ENCODE results near the gene PDE4D. TPM values are rescaled to one million over a fixed set of nuclear protein-coding genes. Genes with fewer than 3 reads are reported as not detected.

PDE4D gene
- total RNA-seq, 1 experiment from 2014 or later: 2.1 TPM

GRCh38 chr5:59198365-59198764 is 695.2 kb downstream of the PDE4D start:
- Mint-ChIP-seq H3K36me3 (ENCODE audit: insufficient read depth in 1 of 3, low read depth in 3 of 3) (no peaks in the 10 kb centered on the region; a peak in 1 of 7 replicates), H3K27ac (peak overlapping the region in 1 of 3 experiments; percentile 90; a peak in 2 of 7 replicates), H3K27me3 (ENCODE audit: low read depth) (no peaks in the 10 kb centered on the region; the same call in none of the 2 replicates), H3K4me3 (no peak overlapping the region), H3K9me3 (no peaks in the 10 kb centered on the region; a peak in 2 of 5 replicates), H3K4me1 (no peaks in the 10 kb centered on the region)
- H3K23me2 ChIP-seq (ENCODE audit: insufficient read length, low read depth, low read length, poor library complexity, severe bottlenecking): no peaks in the 10 kb centered on the region
- no peak overlapping the region for H2BK120ac ChIP-seq (ENCODE audit: low read depth, low read length, poor library complexity, severe bottlenecking)
- no peak overlapping the region for H2BK15ac ChIP-seq (ENCODE audit: low read depth, low read length)
- H3K9ac ChIP-seq (ENCODE audit: extremely low read depth, insufficient read length, low read length): no peak overlapping the region
- H3T11ph ChIP-seq (ENCODE audit: low read length): no peak overlapping the region
- H3K27ac ChIP-seq (ENCODE audit: insufficient read length, low read depth, low read length): no peak overlapping the region
- no peak overlapping the region for H2BK12ac ChIP-seq (ENCODE audit: insufficient read length, low read depth, low read length)
- no peak overlapping the region for H2BK20ac ChIP-seq (ENCODE audit: low read depth, low read length, poor library complexity, severe bottlenecking)
- no peaks in the 10 kb centered on the region for H4K20me1 ChIP-seq (ENCODE audit: control insufficient read depth, insufficient read depth, insufficient read length)
- H3K79me2 ChIP-seq (ENCODE audit: insufficient read depth, low read length): no peaks in the 10 kb centered on the region
- WGBS (ENCODE audit: extremely low coverage, insufficient read length, low lambda C conversion rate): no CpG with 5 or more reads among the region's 2 CpGs
- no peak overlapping the region for H2BK5ac ChIP-seq (ENCODE audit: insufficient read length, low read length)
- H4K8ac ChIP-seq (replicated peaks; ENCODE audit: insufficient read length, low read depth, low read length): no peak overlapping the region
- H3K23ac ChIP-seq (ENCODE audit: insufficient read length, low read depth, low read length): no peak overlapping the region
- no peak overlapping the region for H3K4ac ChIP-seq (ENCODE audit: low read depth, low read length)
- no peak overlapping the region for H3K56ac ChIP-seq (ENCODE audit: insufficient read length, low read depth, low read length)
- H2AFZ ChIP-seq (ENCODE audit: low read length): no peak overlapping the region
- no peak overlapping the region for H3K4me2 ChIP-seq (ENCODE audit: insufficient read depth, insufficient read length, low read length)
- H4K5ac ChIP-seq (ENCODE audit: insufficient read length, low read depth, low read length): no peak overlapping the region
- H3K9me3 ChIP-seq (ENCODE audit: control insufficient read depth, low read depth, low read length): no peaks in the 10 kb centered on the region
- no peak for TF ChIP-seq CTCF (conservative IDR thresholded peaks at IDR 0.05)
- no peaks in the 10 kb centered on the region for H3K4me1 ChIP-seq (ENCODE audit: insufficient read depth, low read length)
- no peak overlapping the region for H3K14ac ChIP-seq (ENCODE audit: insufficient read depth, low read length)
- no peaks in the 10 kb centered on the region for H3K27me3 ChIP-seq (ENCODE audit: insufficient read depth, low read length)
- no peak for DNase-seq
- no peak overlapping the region for H3K18ac ChIP-seq (ENCODE audit: insufficient read length, low read depth, low read length)
- H2AK5ac ChIP-seq (ENCODE audit: insufficient read length, low read length): no peak overlapping the region
- H3K79me1 ChIP-seq (ENCODE audit: insufficient read depth, low read depth, low read length, poor library complexity, severe bottlenecking): no peaks in the 10 kb centered on the region
- no peak overlapping the region for H4K91ac ChIP-seq (ENCODE audit: insufficient read length, low read depth, low read length)
